ENCODE measurements around the gene PEX14. TPM values are rescaled to one million over a fixed set of nuclear protein-coding genes. Genes with fewer than 3 reads are reported as not detected.

Gene PEX14
- total RNA-seq, 1 experiment from 2014 or later, result 29.3 TPM

DNA sequence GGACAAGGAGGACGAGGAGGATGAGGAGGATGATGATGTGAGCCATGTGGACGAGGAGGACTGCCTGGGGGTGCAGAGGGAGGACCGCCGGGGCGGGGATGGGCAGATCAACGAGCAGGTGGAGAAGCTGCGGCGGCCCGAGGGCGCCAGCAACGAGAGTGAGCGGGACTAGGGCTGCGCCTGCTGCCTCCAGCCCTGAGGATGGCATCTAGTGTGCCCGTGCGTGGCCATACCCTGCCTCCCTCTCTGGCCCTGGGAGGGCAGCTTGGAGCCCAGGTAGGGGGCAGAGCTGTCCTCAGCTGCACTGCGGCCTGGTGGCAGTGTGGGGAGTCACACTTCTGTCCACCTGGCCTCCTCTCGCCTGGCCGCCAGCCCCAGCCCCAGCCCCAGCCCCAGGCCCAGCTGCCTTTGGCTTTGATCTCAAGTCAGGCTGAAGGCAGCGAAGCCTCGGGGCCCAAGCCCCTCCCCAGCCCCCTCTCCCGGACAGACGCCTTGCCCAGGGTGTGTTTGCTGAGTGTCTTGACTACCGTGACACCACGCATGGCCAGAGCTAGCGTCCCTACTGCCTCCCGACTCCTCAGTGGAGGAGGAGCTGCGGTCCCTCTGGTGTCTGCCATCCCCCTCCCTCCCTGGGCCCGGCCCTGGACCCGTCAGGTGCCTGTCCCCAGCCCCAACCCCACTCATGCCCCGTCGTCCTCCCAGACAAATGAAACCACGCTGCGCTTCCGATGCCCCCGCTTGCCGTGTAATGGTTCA lies 155.2 kb downstream of the PEX14 start:
- no peak overlapping the region for H3K27ac ChIP-seq (ENCODE audit: low read depth, low read length)
- peaks cover 0 to 7% of the 10 kb centered on the region in 2 experiments; a peak in 1 of 4 replicates for H3K4me1 ChIP-seq (ENCODE audit: control insufficient read depth in 1 of 2, insufficient read depth in 2 of 2, low read length in 2 of 2)
- H3K79me2 ChIP-seq (ENCODE audit: insufficient read depth, low read length), result no peaks in the 10 kb centered on the region
- CTCF ChIA-PET, result no interaction called here
- H3K36me3 ChIP-seq (ENCODE audit: control insufficient read depth in 1 of 2, insufficient read depth in 2 of 2, low read length in 2 of 2), result no peaks in the 10 kb centered on the region
- H3K9me3 ChIP-seq (ENCODE audit: control insufficient read depth in 1 of 2, insufficient read depth in 1 of 2, low read depth in 1 of 2, low read length in 2 of 2), result no peaks in the 10 kb centered on the region
- DNase-seq (ENCODE audit: low read depth, low spot score) (no peak), ATAC-seq (peak; percentile 61)
- H3K9me2 ChIP-seq (ENCODE audit: insufficient read depth), result no peaks in the 10 kb centered on the region
- no peaks in the 10 kb centered on the region for H4K20me1 ChIP-seq (ENCODE audit: insufficient read depth)
- no TSS peak for BruUV-seq (replicated peaks)
- TF ChIP-seq CBX3 (IDR thresholded peaks at IDR 0.05; ENCODE audit: low read depth) (no peak), ZNF274 (IDR thresholded peaks at IDR 0.05; ENCODE audit: low read depth, low read length) (no peak), ATF3 (IDR thresholded peaks at IDR 0.05) (no peak), ELF1 (IDR thresholded peaks at IDR 0.05; ENCODE audit: borderline replicate concordance, low read depth) (no peak), EZH2 (IDR thresholded peaks at IDR 0.05) (no peak), MAX (IDR thresholded peaks at IDR 0.05) (no peak)
- no peaks in the 10 kb centered on the region for H3K27me3 ChIP-seq (ENCODE audit: insufficient read depth, low read length)
- H2AFZ ChIP-seq (ENCODE audit: low read depth, low read length, poor library complexity, severe bottlenecking), result no peak overlapping the region
- H3K4me2 ChIP-seq (ENCODE audit: low read length), result no peak overlapping the region
- no peak overlapping the region for H3K4me3 ChIP-seq (replicated peaks in 1 of 2; ENCODE audit: low read depth in 1 of 2, low read length in 2 of 2)
- RAD21 ChIA-PET (ENCODE audit: low non-redundant PET in 1 of 2, low total read pairs in 2 of 2, uncharacterized antibody in 2 of 2, unreplicated experiment in 2 of 2), result interaction anchor here in 1 of 2 experiments (1.2 kb wide), 1 partner anchor 123 kb away, joined by 3 read pairs; no protein-coding TSS in a partner anchor
- POLR2A ChIA-PET, result no interaction called here
- no peak overlapping the region for H3K9ac ChIP-seq (ENCODE audit: low read length)
- intact Hi-C loops (cut with micrococcal nuclease), result no loop called here

DNA sequence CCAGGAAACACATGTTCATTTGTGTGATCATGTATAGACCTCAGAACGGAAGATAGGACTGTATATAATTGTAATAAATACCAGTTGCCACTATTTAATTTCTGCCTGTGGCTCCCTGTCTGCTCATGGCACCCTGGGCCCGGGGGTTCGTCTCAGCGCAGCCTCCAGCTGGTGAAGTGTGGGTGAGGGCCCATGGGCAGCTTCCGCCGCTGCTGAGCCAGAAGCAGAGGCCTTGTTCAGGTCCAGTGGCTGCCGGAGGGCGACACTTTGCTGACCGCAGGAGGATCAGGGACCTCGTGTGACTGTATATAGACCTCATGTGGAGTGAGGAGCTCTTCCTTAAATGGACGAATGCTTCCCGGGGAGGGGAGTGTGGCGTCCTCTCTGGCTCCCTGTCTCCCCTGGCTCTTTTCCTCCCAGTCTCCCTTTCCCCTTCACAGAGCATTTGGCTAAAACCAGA lies 155.9 kb downstream of the PEX14 start:
- ChIA-PET RAD21 (ENCODE audit: low non-redundant PET in 1 of 2, low total read pairs in 2 of 2, uncharacterized antibody in 2 of 2, unreplicated experiment in 2 of 2) (interaction anchor here in 1 of 2 experiments (1.2 kb wide), 1 partner anchor 123 kb away, joined by 3 read pairs; no protein-coding TSS in a partner anchor), CTCF (no interaction called here), POLR2A (no interaction called here)
- no peak overlapping the region for H3K9ac ChIP-seq (ENCODE audit: low read length)
- no peak overlapping the region for H3K4me3 ChIP-seq (replicated peaks in 1 of 2; ENCODE audit: low read depth in 1 of 2, low read length in 2 of 2)
- no peak overlapping the region for H3K27ac ChIP-seq (ENCODE audit: low read depth, low read length)
- no peaks in the 10 kb centered on the region for H3K9me3 ChIP-seq (ENCODE audit: control insufficient read depth in 1 of 2, insufficient read depth in 1 of 2, low read depth in 1 of 2, low read length in 2 of 2)
- no peak overlapping the region for H2AFZ ChIP-seq (ENCODE audit: low read depth, low read length, poor library complexity, severe bottlenecking)
- no TSS peak for BruUV-seq (replicated peaks)
- H3K9me2 ChIP-seq (ENCODE audit: insufficient read depth), result no peaks in the 10 kb centered on the region
- intact Hi-C loops (cut with micrococcal nuclease), result no loop called here
- H3K79me2 ChIP-seq (ENCODE audit: insufficient read depth, low read length), result no peaks in the 10 kb centered on the region
- H4K20me1 ChIP-seq (ENCODE audit: insufficient read depth), result no peaks in the 10 kb centered on the region
- DNase-seq (ENCODE audit: low read depth, low spot score) (no peak), ATAC-seq (no peak)
- no peak overlapping the region for H3K4me2 ChIP-seq (ENCODE audit: low read length)
- H3K27me3 ChIP-seq (ENCODE audit: insufficient read depth, low read length), result no peaks in the 10 kb centered on the region
- no peaks in the 10 kb centered on the region for H3K36me3 ChIP-seq (ENCODE audit: control insufficient read depth in 1 of 2, insufficient read depth in 2 of 2, low read length in 2 of 2)
- peaks cover 0 to 7% of the 10 kb centered on the region in 2 experiments; a peak in 1 of 4 replicates for H3K4me1 ChIP-seq (ENCODE audit: control insufficient read depth in 1 of 2, insufficient read depth in 2 of 2, low read length in 2 of 2)
- TF ChIP-seq ZFX (IDR thresholded peaks at IDR 0.05), result no peak
- TF ChIP-seq ZNF274 (IDR thresholded peaks at IDR 0.05; ENCODE audit: low read depth, low read length), result no peak
- TF ChIP-seq POLR2A (IDR thresholded peaks at IDR 0.05; ENCODE audit: borderline replicate concordance, extremely low read depth, insufficient read depth, insufficient read length), result no peak
- no peak for TF ChIP-seq REST (IDR thresholded peaks at IDR 0.05; ENCODE audit: low read depth)
- no peak for TF ChIP-seq EZH2 (IDR thresholded peaks at IDR 0.05)
- TF ChIP-seq CEBPB (IDR thresholded peaks at IDR 0.05; ENCODE audit: low read depth), result no peak
- no peak for TF ChIP-seq RAD21 (IDR thresholded peaks at IDR 0.05; ENCODE audit: low read depth)
- TF ChIP-seq, protein P1, sequence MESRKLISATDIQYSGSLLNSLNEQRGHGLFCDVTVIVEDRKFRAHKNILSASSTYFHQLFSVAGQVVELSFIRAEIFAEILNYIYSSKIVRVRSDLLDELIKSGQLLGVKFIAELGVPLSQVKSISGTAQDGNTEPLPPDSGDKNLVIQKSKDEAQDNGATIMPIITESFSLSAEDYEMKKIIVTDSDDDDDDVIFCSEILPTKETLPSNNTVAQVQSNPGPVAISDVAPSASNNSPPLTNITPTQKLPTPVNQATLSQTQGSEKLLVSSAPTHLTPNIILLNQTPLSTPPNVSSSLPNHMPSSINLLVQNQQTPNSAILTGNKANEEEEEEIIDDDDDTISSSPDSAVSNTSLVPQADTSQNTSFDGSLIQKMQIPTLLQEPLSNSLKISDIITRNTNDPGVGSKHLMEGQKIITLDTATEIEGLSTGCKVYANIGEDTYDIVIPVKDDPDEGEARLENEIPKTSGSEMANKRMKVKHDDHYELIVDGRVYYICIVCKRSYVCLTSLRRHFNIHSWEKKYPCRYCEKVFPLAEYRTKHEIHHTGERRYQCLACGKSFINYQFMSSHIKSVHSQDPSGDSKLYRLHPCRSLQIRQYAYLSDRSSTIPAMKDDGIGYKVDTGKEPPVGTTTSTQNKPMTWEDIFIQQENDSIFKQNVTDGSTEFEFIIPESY (IDR thresholded peaks at IDR 0.05; ENCODE audit: extremely low read depth, insufficient replicate concordance, low read length), result no peak
- no peak for TF ChIP-seq SP1 (IDR thresholded peaks at IDR 0.05; ENCODE audit: low read depth)
- no peak for TF ChIP-seq TCF7L2 (IDR thresholded peaks at IDR 0.05; ENCODE audit: borderline replicate concordance, extremely low read depth, insufficient read depth, insufficient read length)
